ENCODE results near the gene PALD1.

DNA sequence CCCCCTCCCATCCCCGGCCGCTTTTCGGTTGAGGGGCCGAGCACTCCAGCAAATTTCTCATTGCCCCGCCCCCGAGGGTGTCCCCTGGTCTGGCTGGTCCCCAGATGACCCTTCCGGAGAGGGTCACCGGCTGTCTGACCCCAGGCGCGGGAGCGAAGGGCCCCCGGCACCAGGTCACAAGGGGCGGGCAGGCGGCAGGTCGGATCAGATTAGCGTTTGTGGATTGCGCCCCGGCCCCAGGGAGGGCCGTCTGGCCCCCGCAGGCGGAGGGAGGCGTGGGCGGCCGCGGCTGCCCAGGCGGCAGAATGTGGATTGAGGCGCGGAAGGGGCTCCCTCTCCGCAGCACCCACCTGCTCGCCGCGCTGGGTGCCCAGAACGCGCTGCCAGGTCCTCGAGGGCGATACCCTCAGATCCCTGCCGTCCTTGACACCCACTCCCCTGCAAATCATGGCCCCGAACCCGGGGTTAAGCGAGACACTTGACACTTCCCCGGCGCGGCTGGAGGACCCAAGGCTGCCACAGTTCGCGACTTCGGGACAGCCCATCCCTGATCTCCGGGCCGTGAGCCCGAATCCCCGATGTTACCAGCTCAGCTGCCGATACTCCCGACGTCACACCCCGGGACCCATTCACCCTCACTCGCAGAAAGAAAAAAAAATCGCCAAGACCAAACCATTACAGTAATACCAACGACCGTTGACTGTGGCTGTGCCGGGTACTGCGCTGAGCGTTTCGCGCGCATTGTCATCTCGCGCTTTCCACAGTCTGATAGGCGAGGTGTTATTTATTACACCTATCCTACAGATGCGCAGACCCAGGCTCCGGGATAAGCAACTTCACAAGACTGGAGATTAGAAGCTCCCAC is 38.0 kb upstream of the PALD1 start:
- peak; percentile 89 for TF ChIP-seq EZH2 (IDR thresholded peaks at IDR 0.05)
- TF ChIP-seq, protein P1, sequence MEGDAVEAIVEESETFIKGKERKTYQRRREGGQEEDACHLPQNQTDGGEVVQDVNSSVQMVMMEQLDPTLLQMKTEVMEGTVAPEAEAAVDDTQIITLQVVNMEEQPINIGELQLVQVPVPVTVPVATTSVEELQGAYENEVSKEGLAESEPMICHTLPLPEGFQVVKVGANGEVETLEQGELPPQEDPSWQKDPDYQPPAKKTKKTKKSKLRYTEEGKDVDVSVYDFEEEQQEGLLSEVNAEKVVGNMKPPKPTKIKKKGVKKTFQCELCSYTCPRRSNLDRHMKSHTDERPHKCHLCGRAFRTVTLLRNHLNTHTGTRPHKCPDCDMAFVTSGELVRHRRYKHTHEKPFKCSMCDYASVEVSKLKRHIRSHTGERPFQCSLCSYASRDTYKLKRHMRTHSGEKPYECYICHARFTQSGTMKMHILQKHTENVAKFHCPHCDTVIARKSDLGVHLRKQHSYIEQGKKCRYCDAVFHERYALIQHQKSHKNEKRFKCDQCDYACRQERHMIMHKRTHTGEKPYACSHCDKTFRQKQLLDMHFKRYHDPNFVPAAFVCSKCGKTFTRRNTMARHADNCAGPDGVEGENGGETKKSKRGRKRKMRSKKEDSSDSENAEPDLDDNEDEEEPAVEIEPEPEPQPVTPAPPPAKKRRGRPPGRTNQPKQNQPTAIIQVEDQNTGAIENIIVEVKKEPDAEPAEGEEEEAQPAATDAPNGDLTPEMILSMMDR (IDR thresholded peaks at IDR 0.05), result no peak

Measured in neural progenitor cell (in vitro differentiated cells).